GM12865 (cell line): ENCODE results near the gene IL1R1.
A peak's percentile ranks its signal among the peaks of the same experiment; 100 is the strongest.

Experiments
- DNase-seq: peaks from one replicate; pipeline ENCODE4 v3.0.0; 2010; ENCODE audit warnings: low read depth
- H3K4me3 ChIP-seq: 2 replicates; pipeline ENCODE4 v1.5.1; 2011; ENCODE audit warnings: mild to moderate bottlenecking, low read depth, low read length, control low read depth
- TF ChIP-seq, protein P1 (sequence below): IDR thresholded peaks from 2 replicates; pipeline ENCODE4 v1.5.1; 2011; ENCODE audit warnings: low read length, control low read depth, low read depth, inconsistent platforms; ENCODE audit not compliant: insufficient read depth; ENCODE audit errors: missing control alignments

Gene IL1R1

DNA sequence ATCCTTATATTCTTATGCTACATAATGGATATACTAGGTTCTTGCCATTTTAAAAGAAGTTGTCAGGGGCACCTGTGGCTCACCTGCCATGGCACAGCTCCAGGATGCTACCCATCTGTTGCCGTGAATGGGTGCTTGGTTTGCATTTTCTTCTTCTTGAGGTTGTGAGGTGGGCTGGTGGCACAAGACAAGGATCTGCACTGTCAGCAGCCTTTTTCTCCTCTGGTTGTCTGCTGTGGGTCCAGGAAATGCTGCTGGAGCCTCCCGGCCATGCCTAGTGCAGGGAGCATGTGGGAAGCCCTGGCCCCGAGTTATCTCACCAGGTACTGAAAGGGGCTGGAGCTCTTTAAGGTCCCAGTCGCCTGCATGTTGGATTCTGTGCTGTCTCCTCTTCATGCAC, 2.6 kb downstream of the IL1R1 start:
- TF ChIP-seq, protein P1, sequence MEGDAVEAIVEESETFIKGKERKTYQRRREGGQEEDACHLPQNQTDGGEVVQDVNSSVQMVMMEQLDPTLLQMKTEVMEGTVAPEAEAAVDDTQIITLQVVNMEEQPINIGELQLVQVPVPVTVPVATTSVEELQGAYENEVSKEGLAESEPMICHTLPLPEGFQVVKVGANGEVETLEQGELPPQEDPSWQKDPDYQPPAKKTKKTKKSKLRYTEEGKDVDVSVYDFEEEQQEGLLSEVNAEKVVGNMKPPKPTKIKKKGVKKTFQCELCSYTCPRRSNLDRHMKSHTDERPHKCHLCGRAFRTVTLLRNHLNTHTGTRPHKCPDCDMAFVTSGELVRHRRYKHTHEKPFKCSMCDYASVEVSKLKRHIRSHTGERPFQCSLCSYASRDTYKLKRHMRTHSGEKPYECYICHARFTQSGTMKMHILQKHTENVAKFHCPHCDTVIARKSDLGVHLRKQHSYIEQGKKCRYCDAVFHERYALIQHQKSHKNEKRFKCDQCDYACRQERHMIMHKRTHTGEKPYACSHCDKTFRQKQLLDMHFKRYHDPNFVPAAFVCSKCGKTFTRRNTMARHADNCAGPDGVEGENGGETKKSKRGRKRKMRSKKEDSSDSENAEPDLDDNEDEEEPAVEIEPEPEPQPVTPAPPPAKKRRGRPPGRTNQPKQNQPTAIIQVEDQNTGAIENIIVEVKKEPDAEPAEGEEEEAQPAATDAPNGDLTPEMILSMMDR, result no peak
- H3K4me3 ChIP-seq, result no peak overlapping the region
- no peak for DNase-seq

DNA sequence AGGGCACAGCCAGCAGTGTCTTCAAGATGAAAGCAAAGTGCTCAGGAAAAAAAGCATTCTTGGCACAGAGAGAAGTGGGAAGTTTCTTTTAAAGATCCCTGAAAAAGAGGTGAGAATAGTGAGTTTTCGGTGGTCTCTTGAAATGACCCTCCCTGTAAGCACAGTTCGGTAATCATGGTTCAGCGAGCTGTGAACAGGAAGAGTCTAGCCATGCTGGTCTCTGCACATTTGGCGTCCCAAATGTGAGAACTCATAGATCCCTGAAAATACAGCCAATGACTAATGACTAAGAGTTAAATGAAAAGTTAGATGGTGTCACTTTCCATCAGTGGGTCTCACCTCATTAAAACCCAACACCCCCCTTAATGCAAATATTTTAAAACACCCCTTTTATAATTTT, 3.4 kb downstream of the IL1R1 start:
- no peak overlapping the region for H3K4me3 ChIP-seq
- DNase-seq, result no peak
- TF ChIP-seq, protein P1, result no peak

DNA sequence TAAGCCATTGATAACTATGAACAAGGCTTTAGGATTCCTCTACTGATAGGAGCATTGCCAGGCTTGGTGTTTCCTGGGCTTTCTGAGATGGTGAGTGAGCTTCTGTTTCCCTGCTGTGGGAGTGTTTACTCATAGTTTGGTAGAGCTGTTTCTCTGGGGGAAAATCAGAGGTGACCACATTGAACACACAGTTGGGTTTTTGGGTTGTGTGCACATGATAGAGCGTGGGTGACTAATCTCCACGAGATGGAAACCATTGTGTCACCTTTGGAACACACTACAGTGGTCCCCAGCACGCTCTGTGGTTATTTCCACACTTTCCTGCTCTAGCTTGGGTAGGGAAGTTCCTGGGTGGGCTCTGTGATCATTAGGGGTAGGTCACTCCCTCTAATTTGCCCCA, 5.4 kb downstream of the IL1R1 start:
- peak; percentile 22 for DNase-seq
- TF ChIP-seq, protein P1, result no peak
- no peak overlapping the region for H3K4me3 ChIP-seq

GRCh38 chr2:102149243-102149642, 6.7 kb downstream of the IL1R1 start:
- TF ChIP-seq, protein P1, result no peak
- DNase-seq, result no peak
- no peak overlapping the region for H3K4me3 ChIP-seq

GRCh38 chr2:102149644-102150455, 7.3 kb downstream of the IL1R1 start:
- DNase-seq, result no peak
- TF ChIP-seq, protein P1, result no peak
- H3K4me3 ChIP-seq, result no peak overlapping the region

DNA sequence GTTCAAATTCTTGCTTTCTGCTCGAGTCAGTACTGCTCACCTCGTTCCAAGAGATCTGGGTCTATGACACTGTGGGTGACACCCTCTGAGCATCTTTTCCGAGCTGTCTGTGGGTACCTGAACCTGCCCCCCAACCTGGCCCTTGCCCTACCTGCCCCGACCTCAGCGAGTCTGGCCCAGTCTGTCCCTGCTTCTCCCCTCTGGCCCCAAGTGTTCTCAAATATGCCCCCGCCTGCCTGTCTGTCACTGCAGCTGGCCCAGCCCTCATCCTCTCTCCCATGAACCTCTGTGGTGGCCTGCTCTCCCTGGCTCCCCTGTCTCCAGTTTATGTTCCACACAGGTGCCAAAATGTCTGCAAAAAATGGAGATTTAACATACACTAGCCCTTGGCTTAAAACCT, 11.8 kb downstream of the IL1R1 start:
- TF ChIP-seq, protein P1, result no peak
- DNase-seq, result no peak
- no peak overlapping the region for H3K4me3 ChIP-seq
